HepG2 (cell line): ENCODE results near the gene PSMD2. TPM values are rescaled to one million over a fixed set of nuclear protein-coding genes. Genes with fewer than 3 reads are reported as not detected.
A peak's percentile ranks its signal among the peaks of the same experiment; 100 is the strongest.

Experiments used
- CBFB ChIP-seq: sonication (generic); formaldehyde crosslinking; IDR thresholded peaks from 2 replicates; pipeline ENCODE4 v1.4.0; 2020; ENCODE audit warnings: missing genetic modification reagents
- ELF4 ChIP-seq: sonication (generic); formaldehyde crosslinking; IDR thresholded peaks from 2 replicates; pipeline ENCODE4 v1.5.0; 2020; ENCODE audit warnings: missing genetic modification reagents, mild to moderate bottlenecking, moderate library complexity, borderline replicate concordance
- FOSL1 ChIP-seq: sonication (generic); formaldehyde crosslinking; IDR thresholded peaks from 2 replicates; pipeline ENCODE4 v1.9.0; 2021; ENCODE audit warnings: missing genetic modification reagents, borderline replicate concordance
- GATAD2A ChIP-seq: IDR thresholded peaks from 2 replicates; pipeline ENCODE4 v1.6.1; 2016
- HIVEP1 ChIP-seq: sonication (generic); formaldehyde crosslinking; IDR thresholded peaks from 2 replicates; pipeline ENCODE4 v1.4.0; 2020; ENCODE audit warnings: mild to moderate bottlenecking, missing genetic modification reagents
- NFE2L1 ChIP-seq: sonication (generic); formaldehyde crosslinking; IDR thresholded peaks from 2 replicates; pipeline ENCODE4 v1.4.0; 2020; ENCODE audit warnings: missing genetic modification reagents, mild to moderate bottlenecking, borderline replicate concordance
- RBM22 ChIP-seq: fragments of 200-400 bp; formaldehyde crosslinking; optimal IDR thresholded peaks from 2 replicates; pipeline ENCODE3; 2017; ENCODE audit warnings: mild to moderate bottlenecking, low read length, moderate library complexity
- RFXAP ChIP-seq: sonication (generic); formaldehyde crosslinking; IDR thresholded peaks from 2 replicates; pipeline ENCODE4 v1.4.0; 2020; ENCODE audit warnings: missing genetic modification reagents, borderline replicate concordance
- TCF7 ChIP-seq: sonication (generic); IDR thresholded peaks from 2 replicates; pipeline ENCODE4 v1.6.1; 2016; ENCODE audit warnings: antibody characterized with exemption, low read depth
- ZKSCAN5 ChIP-seq: sonication (generic); formaldehyde crosslinking; IDR thresholded peaks from 2 replicates; pipeline ENCODE4 v1.5.1; 2020; ENCODE audit warnings: mild to moderate bottlenecking, missing genetic modification reagents
- ZNF264 ChIP-seq: sonication (generic); formaldehyde crosslinking; IDR thresholded peaks from 2 replicates; pipeline ENCODE4 v1.4.0; 2020; ENCODE audit warnings: missing genetic modification reagents
- ZNF30 ChIP-seq: sonication (generic); formaldehyde crosslinking; IDR thresholded peaks from 2 replicates; pipeline ENCODE4 v1.5.0; 2020; ENCODE audit warnings: mild to moderate bottlenecking, missing genetic modification reagents
- ZNF350 ChIP-seq: sonication (generic); formaldehyde crosslinking; IDR thresholded peaks from 2 replicates; pipeline ENCODE4 v1.4.0; 2020; ENCODE audit warnings: mild to moderate bottlenecking, low read depth, missing genetic modification reagents, borderline replicate concordance
- ZNF780A ChIP-seq: sonication (generic); formaldehyde crosslinking; IDR thresholded peaks from 2 replicates; pipeline ENCODE4 v1.8.0; 2022; ENCODE audit warnings: mild to moderate bottlenecking, missing genetic modification reagents, moderate library complexity
- polyA plus RNA-seq, 8 experiments: library from polyadenylated mRNA; depleted of rRNA in 3 of 8; stranded (reverse) in 7 of 8; unstranded in 1 of 8; fragments of >200 nt; fragmentation: Illumina TruSeq in 4 of 8; extraction: Trizol in 4 of 8; gene quantifications; 2 replicates each; pipeline versions ENCODE4 v1.2.1 to v1.2.3, GENCODE V29; 2011 to 2016; ENCODE audit warnings: low read depth in 4 of 8, missing spikeins in 1 of 8, mixed read lengths in 1 of 8; ENCODE audit not compliant: insufficient read depth in 1 of 8
- total RNA-seq, 5 experiments: library from RNA; depleted of rRNA; stranded (reverse); fragments of >200 nt; fragmentation: Illumina TruSeq; extraction: Trizol; gene quantifications; 2 replicates each; pipeline ENCODE4 v1.2.3, GENCODE V29; 2016; ENCODE audit warnings: low read depth in 1 of 5
- TF ChIP-seq, protein P1 (sequence below), 2 experiments: sonication (generic) in 1 of 2; formaldehyde crosslinking in 1 of 2; IDR thresholded peaks; 2 replicates each; pipeline versions ENCODE4 v1.4.0 to v1.6.1; 2016 to 2020; ENCODE audit warnings: borderline replicate concordance in 1 of 2, low read depth in 1 of 2, mild to moderate bottlenecking in 1 of 2, missing genetic modification reagents in 1 of 2
- TF ChIP-seq, protein P2 (sequence below): sonication (generic); formaldehyde crosslinking; IDR thresholded peaks from 2 replicates; pipeline ENCODE4 v1.5.1; 2020; ENCODE audit warnings: mild to moderate bottlenecking, moderate library complexity, missing genetic modification reagents
- TF ChIP-seq, protein P3 (sequence below): sonication (generic); formaldehyde crosslinking; IDR thresholded peaks from 2 replicates; pipeline ENCODE4 v1.5.1; 2020; ENCODE audit warnings: missing genetic modification reagents, mild to moderate bottlenecking, borderline replicate concordance
- TF ChIP-seq, protein P4 (sequence below), 2 experiments: sonication (generic) in 1 of 2; formaldehyde crosslinking in 1 of 2; IDR thresholded peaks; 2 replicates each; pipeline versions ENCODE4 v1.4.0 to v1.6.1; 2018 to 2020; ENCODE audit warnings: missing genetic modification reagents in 2 of 2, borderline replicate concordance in 1 of 2, low read depth in 1 of 2, mild to moderate bottlenecking in 1 of 2, missing biosample characterization in 1 of 2

The PSMD2 gene
- total and polyA plus RNA-seq, 2 of the 13 experiments (the other 11 are each of a cell fraction or from before 2014, with no cell fraction given) = 125 to 200 TPM

DNA sequence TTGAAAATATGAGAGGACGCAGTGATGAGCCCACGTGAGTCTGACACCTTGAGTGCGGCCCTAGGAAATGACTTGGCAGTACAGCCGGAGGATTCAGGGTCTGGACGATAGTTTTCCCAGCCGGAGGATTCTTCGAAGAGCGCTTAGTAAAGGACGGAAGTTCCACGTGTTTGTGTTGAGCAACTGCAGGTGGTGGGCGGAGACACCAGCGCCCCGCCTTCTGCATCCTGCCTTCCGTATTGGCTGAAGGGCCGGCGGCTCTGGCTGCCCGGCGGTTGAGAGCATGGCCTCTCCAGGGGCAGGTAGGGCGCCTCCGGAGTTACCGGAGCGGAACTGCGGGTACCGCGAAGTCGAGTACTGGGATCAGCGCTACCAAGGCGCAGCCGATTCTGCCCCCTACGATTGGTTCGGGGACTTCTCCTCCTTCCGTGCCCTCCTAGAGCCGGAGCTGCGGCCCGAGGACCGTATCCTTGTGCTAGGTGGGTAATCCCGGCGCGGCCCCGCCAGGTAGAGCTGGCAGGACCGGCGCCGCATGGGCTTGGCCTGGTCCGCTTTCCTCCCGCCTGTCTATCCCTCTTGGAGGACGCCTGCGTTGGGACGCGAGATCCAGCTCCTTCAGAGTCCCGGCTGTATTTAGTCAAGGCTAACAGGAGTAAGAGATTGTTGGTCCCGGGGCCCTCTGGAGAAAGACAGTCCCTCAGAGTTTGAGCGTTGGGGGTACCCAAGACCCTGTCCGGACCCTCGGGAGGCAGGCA is 49.5 kb upstream of the PSMD2 start, which contains the start of gene EEF1AKMT4 (continued):
- TF ChIP-seq ZNF350 (CRISPR knock-in tag) (peak; percentile 7; the same call in 1 of the 2 replicates), ZNF780A (CRISPR knock-in tag) (no peak), RFXAP (peak; percentile 71; the same call in 1 of the 2 replicates), RBM22 (no peak), ZNF30 (CRISPR knock-in tag) (no peak), CBFB (peak; percentile 60; the same call in 1 of the 2 replicates), TCF7 (no peak), GATAD2A (CRISPR knock-in tag) (peak; percentile 20; the same call in 1 of the 2 replicates), NFE2L1 (0 out of 2 replicates have a peak, but pooled peaks have one; percentile 57), ZKSCAN5 (CRISPR knock-in tag) (no peak), ZNF264 (CRISPR knock-in tag) (peak; percentile 41; the same call in 1 of the 2 replicates), FOSL1 (CRISPR knock-in tag) (no peak), ELF4 (CRISPR knock-in tag) (0 out of 2 replicates have a peak, but pooled peaks have one; percentile 4), HIVEP1 (CRISPR knock-in tag) (peak; percentile 62; the same call in 1 of the 2 replicates)
- TF ChIP-seq, protein P1, sequence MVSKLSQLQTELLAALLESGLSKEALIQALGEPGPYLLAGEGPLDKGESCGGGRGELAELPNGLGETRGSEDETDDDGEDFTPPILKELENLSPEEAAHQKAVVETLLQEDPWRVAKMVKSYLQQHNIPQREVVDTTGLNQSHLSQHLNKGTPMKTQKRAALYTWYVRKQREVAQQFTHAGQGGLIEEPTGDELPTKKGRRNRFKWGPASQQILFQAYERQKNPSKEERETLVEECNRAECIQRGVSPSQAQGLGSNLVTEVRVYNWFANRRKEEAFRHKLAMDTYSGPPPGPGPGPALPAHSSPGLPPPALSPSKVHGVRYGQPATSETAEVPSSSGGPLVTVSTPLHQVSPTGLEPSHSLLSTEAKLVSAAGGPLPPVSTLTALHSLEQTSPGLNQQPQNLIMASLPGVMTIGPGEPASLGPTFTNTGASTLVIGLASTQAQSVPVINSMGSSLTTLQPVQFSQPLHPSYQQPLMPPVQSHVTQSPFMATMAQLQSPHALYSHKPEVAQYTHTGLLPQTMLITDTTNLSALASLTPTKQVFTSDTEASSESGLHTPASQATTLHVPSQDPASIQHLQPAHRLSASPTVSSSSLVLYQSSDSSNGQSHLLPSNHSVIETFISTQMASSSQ (IDR thresholded peaks at IDR 0.05; ENCODE audit: low read depth) = 0 out of 2 replicates have a peak, but pooled peaks have one; percentile 23
- TF ChIP-seq, protein P1 (CRISPR knock-in tag; IDR thresholded peaks at IDR 0.05; ENCODE audit: borderline replicate concordance) = peak; percentile 49; the same call in 1 of the 2 replicates
- TF ChIP-seq, protein P2, sequence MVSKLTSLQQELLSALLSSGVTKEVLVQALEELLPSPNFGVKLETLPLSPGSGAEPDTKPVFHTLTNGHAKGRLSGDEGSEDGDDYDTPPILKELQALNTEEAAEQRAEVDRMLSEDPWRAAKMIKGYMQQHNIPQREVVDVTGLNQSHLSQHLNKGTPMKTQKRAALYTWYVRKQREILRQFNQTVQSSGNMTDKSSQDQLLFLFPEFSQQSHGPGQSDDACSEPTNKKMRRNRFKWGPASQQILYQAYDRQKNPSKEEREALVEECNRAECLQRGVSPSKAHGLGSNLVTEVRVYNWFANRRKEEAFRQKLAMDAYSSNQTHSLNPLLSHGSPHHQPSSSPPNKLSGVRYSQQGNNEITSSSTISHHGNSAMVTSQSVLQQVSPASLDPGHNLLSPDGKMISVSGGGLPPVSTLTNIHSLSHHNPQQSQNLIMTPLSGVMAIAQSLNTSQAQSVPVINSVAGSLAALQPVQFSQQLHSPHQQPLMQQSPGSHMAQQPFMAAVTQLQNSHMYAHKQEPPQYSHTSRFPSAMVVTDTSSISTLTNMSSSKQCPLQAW (CRISPR knock-in tag) = no peak; the same call in 1 of the 2 replicates
- TF ChIP-seq, protein P3, sequence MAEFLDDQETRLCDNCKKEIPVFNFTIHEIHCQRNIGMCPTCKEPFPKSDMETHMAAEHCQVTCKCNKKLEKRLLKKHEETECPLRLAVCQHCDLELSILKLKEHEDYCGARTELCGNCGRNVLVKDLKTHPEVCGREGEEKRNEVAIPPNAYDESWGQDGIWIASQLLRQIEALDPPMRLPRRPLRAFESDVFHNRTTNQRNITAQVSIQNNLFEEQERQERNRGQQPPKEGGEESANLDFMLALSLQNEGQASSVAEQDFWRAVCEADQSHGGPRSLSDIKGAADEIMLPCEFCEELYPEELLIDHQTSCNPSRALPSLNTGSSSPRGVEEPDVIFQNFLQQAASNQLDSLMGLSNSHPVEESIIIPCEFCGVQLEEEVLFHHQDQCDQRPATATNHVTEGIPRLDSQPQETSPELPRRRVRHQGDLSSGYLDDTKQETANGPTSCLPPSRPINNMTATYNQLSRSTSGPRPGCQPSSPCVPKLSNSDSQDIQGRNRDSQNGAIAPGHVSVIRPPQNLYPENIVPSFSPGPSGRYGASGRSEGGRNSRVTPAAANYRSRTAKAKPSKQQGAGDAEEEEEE (CRISPR knock-in tag) = peak; percentile 81; the same call in 1 of the 2 replicates
- TF ChIP-seq, protein P4, sequence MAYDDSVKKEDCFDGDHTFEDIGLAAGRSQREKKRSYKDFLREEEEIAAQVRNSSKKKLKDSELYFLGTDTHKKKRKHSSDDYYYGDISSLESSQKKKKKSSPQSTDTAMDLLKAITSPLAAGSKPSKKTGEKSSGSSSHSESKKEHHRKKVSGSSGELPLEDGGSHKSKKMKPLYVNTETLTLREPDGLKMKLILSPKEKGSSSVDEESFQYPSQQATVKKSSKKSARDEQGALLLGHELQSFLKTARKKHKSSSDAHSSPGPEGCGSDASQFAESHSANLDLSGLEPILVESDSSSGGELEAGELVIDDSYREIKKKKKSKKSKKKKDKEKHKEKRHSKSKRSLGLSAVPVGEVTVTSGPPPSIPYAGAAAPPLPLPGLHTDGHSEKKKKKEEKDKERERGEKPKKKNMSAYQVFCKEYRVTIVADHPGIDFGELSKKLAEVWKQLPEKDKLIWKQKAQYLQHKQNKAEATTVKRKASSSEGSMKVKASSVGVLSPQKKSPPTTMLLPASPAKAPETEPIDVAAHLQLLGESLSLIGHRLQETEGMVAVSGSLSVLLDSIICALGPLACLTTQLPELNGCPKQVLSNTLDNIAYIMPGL (CRISPR knock-in tag; IDR thresholded peaks at IDR 0.05; ENCODE audit: borderline replicate concordance in 1 of 2, low read depth in 1 of 2) = peak; percentile 91 to 94
